GM10266 (cell line): ENCODE measurements around the gene CYB561D2.

Source experiments
- DNase-seq: peaks from one replicate; pipeline ENCODE4 v3.0.0; 2012; ENCODE audit errors: extremely low spot score
- TF ChIP-seq, protein P1 (sequence below): IDR thresholded peaks from 2 replicates; pipeline ENCODE4 v1.5.1; 2012; ENCODE audit warnings: mild to moderate bottlenecking, low read depth; ENCODE audit not compliant: control insufficient read depth, insufficient read depth; ENCODE audit errors: missing control alignments

Gene CYB561D2

DNA sequence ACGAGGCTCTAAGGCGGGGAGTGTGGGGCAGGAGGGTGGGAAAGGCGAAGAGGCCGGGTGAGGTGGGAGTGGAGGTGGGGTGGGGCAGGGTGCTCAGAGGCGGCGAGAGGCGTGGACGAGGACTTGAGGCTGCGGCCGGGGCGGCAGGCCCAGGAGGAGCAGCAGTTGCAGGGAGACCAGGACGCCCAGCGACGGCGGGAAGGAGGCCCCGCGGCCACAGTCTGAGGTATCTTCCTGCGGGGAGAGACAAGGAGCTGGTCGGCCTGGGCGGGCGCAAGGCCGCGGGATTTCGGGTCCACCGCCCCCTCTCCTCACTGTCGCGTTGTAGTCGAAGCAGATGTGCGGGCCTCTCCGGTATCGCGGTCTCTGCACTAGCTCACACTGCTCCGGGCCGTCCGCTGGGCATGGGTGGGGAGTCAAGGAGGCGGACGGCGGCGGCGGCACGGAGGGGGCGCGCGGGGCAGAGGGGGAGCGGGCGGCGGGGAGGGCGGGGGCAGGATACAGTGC is 14.0 kb downstream of the CYB561D2 start:
- no peak for DNase-seq
- TF ChIP-seq, protein P1, sequence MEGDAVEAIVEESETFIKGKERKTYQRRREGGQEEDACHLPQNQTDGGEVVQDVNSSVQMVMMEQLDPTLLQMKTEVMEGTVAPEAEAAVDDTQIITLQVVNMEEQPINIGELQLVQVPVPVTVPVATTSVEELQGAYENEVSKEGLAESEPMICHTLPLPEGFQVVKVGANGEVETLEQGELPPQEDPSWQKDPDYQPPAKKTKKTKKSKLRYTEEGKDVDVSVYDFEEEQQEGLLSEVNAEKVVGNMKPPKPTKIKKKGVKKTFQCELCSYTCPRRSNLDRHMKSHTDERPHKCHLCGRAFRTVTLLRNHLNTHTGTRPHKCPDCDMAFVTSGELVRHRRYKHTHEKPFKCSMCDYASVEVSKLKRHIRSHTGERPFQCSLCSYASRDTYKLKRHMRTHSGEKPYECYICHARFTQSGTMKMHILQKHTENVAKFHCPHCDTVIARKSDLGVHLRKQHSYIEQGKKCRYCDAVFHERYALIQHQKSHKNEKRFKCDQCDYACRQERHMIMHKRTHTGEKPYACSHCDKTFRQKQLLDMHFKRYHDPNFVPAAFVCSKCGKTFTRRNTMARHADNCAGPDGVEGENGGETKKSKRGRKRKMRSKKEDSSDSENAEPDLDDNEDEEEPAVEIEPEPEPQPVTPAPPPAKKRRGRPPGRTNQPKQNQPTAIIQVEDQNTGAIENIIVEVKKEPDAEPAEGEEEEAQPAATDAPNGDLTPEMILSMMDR = no peak

DNA sequence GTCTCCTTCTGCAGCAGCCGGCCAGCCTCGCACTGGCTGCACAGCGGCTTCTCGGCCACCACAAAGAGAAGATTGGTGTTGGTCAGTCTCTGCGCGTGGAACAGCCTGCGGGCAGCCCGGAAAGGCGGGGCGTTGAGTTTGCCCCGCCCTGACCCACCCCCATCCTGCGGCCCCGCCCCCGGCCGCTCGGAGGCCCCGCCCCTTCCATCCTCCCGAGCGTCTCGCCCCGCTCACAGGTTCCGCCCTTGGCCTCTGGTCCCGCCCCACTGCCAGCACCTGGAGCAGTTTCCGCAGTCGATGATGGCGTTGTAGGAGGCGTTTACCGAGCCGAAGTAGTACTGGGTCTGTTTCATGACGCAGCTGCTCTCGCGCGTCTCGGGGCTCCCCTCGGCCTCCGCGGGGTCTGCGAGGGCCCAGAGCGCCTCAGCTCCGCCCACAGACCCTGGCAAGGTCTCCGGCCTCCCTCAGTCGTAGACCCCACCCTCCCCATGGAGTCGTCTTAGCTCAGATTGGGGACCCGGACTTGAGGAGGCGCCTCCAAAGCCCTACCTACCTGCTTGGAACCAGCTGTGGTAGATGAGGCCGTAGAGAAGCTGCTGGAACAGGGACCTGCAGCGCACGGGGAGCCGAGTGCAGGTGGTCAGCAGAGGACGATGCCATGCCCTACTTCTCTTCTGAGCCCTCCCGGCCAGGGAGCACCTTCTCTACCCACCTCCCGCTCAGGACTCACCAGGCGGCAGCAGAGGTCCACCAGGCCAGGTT is 14.6 kb downstream of the CYB561D2 start:
- peak; percentile 96 for DNase-seq
- TF ChIP-seq, protein P1 = peak; percentile 2

DNA sequence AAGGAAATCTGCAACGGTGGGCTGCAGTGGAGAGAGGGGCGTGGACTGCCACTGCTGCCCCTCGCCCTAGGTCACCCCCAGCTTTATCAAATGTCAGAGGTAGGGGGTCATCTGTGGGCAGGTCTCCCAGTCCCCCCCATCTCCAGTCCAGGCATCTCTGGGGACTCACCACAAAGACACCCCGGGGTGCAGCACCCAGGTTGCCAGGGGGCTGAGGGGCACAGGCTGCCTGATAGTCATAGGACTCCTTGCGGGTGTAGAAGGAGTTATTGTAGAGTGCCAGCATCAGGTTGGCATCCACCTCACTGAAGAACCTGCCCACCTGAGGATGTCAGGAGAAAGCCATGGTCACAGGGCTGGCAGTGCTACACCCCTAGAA is 15.2 kb downstream of the CYB561D2 start:
- no peak for DNase-seq
- TF ChIP-seq, protein P1 = no peak

DNA sequence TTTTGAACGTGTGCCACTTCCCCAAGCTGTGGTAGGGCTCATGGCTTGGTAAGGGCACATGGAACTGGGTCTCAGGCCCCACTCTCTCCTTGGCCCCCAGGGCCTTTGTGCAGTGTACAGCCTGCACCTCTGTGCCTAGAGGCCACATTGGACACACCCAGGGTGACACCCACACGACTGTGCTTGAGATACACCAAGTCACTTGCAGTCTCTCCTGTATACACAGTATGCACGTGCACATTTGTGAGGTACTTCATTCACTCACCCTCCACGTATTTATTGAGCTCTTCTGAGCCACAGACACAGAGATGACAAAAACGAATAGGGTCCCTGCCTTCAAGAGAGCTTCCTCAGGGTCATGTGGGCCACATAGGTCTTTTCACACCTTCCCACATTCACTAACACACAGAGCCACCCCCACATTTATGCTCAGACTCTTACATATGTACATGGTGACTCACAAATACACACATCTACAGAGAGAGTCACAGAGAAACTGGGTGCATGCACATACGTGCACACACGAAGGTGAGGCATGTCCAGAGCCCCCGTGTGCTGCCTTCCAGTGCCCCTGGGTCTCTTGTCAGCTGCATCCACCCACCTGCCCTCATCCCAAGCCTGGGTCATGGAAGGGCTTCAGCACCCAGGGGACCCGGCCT is 18.5 kb downstream of the CYB561D2 start:
- DNase-seq = no peak

DNA sequence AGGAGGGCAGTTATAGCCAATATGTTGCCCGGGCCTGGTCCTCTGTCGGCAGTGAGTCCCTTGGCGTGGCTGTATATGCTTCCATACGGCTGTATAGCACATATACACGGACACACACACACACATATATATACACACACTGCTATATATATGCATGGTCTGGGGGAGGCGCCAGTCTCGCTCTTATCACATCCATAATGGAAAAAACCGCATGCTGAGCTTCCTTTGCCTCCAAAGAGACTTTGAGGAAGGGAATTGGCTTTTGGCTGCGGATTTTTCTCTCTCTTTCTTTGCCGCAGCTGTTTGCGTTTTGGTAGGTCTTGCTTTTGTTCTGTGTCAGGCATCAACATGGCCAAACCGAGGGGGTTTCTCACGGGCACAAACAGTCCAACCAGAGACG is 19.9 kb downstream of the CYB561D2 start:
- no peak for DNase-seq
- TF ChIP-seq, protein P1 = no peak

More for the DNA sequence above, 18.5 kb downstream of the CYB561D2 start:
- TF ChIP-seq, protein P1 = no peak

DNA sequence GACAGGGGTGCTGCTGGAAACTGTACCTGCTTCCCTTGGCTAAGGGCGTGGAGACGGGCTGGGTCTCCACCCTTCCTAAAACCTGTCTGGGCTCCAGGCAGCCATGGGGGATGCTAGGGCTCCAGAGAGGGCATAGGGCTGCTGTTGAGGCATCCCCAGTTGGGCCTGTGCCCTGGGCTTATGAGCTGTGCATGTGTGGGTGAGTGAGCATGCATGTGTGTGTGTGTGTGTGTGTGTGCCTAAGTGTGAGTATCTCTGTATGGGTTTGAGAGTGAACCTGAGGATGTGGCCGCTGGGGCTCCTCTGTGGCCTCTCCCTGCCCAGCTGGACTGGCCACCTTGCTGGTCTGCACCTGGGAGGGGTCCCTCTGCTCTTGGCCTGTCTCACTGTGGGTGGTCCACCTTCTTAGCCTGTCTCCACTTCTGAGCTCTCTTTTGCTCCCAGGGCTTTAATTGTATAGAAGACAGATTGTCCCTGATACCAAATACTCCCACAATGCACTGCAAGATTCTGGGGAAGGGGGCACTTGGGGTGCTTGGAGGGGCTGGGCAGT is 20.5 kb downstream of the CYB561D2 start:
- TF ChIP-seq, protein P1 = no peak
- DNase-seq = no peak
